Suppressor macrophage treated with lipopolysaccharide for 1 hour (primary cell): ENCODE measurements around the gene PAX2.

Experiments
- DNase-seq, 3 donors: peaks; one replicate each; pipeline ENCODE4 v3.0.0-alpha.2; 2020 to 2022

PAX2 gene

DNA sequence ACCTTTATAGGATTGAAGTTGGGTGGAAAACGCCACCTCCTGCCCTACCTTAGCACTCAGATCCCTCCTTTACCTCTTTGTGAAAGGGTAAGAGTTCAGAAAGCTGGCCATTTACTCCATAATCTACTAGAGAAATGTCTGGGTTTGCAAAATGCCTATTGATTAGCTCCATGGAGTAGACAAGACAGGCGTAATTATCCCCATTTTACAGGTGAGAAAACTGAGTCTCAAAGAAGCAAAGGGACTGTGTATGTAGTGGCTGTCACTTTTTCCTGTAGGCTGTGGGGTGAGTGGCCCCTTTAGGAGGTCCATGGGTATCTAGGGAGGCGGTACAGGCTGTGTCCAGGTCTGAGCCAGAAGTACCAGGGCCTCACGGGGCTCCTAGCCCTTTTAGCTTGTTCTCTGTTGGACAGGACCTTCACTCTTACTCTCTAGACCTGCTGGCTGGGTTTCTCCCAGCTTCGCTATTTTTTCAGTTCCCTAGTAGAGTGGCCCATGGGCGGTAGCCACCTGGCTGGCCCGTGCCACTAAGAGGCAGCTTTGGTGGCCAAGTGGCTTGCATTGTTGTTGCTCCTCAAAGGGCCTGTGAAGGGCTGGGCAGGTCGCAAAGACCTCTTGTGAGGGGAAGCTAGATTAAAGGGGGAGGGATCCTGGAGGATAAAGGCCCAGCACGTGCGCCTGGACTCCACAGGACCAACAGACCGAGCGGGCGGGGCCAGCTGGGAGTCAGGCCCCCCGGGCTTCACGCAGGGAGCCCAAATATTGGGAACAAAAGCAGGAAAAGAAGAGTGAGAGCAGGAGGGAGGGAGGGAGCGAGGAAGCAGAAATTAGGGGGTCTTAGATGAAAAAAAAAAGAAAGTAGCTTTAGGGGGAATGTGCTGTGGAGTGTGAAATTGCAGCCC lies 4.7 kb upstream of the PAX2 start:
- DNase-seq: no peak

DNA sequence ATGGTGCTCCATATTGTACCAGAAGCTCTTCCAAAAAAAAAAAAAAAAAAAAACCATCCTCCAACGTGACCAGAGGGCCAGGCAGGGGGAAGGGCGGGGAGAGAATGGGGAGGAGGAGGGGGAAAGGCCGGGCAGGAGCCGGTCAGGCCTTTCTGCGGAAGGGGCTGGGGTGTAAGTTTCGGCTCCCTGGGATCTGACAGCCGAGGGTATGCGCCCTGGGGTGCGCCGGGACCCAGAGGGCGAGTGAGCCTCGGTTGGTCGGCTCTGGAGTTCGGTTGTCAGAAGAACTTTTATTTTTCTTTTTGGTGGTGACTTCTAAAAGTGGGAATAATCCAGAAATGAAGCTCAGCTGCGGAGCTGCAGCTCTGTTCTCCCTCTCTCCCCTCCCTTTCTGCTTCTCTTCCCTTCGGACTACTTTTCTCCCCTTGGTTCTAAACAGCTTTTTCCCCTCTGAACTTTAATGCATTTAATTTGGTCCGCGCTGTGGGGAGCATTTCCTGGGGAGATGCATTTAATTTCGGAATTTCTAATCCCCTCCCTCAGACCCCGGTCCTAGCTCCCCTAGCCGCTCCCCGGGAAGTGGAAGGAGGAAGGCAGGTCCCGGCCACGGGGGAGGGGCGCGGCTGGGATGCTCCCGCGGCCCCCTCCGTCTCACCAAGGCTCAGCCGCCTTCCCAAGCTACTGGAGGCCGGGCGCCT lies 3.9 kb upstream of the PAX2 start:
- DNase-seq: no peak

DNA sequence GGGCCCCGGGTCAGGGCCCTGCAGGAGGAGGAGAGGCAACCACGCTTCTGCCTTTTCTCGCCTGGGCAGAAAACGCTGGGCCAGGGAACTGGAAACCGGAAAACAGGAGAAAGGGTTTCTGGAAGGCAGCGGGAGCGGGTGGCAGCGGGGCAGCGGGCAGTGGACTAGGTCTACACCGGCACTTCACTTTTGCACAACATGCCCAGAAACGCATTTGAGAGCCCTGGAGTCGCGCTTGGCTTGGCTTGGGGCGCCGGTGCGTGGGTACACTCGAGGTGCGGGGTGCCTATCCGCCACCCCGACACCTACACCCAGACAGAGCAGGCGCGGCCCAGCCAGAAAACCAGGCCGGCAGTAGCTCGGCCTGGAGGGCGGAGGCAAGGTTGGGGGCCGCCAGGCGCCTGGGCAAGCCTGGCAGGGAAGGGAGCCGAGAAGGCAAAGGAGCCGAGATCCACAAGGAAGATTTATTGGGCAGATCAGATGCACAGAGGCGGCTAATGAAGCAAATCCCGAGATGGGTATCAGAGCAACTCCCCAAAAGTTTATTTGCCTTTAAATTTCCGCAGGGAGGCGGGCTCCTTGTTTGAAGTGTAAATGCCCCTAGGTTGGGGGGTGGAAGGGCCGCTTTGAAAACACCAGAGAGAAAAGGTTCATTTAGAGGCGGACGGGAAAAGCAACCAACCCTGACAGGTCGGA lies 3.2 kb upstream of the PAX2 start:
- DNase-seq: no peak

DNA sequence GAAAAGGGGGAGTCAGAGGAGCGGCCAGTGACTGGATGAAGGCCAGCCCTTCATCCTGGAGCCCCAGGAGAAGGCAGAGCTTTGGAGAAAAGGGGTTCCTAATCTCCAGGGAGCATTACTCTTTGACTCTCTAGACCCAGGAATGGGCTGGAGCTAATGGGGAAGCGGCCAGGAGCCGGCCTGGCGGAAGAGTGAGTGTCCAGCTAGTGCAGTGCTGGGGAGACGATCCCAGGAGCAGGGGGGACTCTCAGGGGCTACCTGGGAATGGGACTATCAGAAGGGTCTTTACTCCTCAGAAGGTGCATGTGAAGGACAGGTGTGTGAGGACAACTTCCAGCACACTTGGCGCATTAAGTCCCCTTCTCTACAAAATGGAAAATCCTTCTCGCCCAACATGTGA lies 2.4 kb upstream of the PAX2 start:
- no peak for DNase-seq

DNA sequence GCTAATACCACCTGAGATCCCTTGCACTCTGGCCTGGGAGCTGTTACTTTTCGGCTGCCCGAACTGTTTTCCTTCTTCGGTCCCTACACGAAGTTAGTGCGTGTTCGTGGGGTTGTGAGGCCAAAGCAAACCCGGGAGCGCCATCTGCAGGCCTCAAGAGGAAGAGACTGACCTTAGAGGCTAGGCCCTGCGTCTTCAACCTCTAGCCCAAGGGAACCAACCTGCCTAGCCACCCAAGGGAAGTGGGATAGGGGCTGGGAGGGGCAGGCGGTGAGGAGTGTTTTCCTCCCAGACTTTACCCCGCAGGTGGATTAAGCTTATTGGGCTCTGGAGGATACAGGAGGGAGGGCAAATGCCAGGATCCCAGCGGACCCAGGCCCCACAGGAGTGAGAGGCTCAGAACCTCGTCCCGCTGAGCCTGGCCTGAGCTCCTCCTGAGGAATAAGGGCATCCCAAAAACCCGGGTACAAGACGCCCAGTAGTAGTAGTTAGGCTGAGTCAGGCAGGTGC lies 1.7 kb upstream of the PAX2 start:
- DNase-seq: peak; percentile 84 to 92 (median 90)

DNA sequence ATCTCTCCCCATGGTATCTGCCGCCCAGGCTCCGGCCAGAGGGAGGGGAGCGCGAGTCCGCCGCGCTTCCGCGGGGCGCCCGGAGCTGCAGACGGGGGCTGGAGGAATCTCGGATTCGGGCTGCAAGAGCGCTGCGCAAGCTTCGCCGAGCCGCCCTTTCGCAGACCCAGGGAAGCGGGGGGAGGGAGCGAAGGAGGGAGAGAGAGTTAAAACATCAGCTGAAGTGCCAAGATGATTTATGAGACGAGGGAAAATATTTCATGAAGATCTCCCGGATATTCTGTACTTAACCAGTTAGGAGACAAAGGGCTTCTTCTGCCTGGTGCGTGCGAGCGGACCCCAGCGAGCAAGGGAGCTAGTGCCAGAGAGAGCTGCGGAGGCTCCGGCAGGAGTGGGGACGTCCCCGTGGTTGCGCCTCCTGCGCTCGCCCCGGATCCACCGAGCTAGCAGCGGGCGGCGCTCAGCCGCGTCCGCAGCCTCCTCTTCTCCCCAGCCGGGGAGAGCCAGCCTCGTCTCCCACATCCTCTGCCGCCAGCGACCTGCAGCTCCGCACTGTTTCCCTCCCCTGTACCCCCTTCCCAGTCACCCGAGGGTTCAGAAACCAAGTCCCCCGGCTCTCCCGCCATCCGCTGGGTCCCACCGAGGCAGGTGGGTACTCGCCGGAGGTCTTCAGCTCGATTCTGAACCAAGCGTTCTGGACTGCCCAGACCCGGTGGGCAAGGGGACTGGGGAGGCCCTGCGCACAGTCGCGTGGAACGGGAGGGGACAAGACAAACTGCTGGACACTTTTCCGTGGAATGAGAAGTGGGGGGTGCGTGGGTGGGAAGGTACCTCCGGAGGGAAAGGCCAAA lies 1.0 kb upstream of the PAX2 start:
- no peak for DNase-seq

DNA sequence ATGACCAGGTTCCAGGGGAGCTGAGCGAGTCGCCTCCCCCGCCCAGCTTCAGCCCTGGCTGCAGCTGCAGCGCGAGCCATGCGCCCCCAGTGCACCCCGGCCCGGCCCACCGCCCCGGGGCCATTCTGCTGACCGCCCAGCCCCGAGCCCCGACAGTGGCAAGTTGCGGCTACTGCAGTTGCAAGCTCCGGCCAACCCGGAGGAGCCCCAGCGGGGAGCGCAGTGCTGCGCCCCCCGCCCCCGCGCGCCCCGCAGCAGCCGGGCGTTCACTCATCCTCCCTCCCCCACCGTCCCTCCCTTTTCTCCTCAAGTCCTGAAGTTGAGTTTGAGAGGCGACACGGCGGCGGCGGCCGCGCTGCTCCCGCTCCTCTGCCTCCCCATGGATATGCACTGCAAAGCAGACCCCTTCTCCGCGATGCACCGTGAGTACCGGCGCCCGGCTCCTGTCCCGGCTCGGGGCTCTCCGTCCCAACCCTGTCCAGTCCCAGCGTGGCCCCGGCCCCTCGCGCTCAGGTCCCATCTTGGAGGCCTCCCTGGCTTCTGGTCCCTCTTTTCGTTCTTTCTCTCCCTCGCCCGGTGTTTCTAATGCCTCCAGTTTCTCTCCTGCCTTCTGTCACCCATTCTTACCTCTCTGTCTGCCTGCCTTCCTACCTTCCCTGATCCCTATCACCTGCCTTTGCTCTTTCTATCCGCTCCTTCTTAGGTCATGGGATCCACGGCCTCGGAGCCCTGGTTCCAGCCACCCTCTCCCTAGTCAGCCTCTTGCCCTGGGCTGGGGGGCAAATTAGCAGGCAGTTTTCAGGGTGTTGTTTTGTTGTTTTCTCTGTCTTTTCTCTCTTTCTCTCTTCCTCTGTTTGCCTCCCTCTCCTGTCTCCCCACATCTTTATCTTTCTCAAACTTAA lies 751 bp downstream of the PAX2 start:
- DNase-seq: no peak

DNA sequence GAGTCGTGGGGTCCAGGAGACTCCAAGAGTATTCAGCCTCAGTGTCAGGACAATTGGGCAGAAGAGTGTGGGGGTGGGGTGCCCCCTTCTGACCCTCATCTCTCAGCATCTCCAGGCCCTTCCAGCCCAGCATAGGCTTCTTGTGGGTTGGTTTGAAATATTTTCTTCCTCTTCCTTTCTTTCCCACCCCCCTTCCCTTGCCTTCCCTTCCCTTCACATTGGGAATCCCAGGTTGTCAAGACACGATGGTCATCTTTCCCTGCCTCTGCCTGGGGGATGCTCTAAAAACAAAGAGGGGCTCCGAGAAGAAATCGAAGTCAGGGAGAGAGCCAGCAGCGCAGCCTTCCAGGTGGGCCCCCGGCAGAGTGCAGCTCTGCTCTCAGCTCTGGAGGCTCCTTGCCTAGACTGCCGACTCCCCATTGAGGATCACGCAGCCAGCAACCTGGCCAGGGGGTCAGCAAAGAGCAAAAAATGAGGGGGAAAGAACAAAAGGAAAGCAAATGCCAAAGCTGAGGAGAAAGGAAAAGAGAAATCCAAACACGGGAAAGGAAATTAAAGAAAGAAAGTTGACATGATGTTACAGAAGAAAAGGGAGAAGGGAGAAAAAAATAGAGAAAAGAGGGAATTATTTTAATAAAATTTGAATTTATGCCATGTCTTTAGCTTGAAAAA lies 1.5 kb downstream of the PAX2 start:
- DNase-seq: no peak

DNA sequence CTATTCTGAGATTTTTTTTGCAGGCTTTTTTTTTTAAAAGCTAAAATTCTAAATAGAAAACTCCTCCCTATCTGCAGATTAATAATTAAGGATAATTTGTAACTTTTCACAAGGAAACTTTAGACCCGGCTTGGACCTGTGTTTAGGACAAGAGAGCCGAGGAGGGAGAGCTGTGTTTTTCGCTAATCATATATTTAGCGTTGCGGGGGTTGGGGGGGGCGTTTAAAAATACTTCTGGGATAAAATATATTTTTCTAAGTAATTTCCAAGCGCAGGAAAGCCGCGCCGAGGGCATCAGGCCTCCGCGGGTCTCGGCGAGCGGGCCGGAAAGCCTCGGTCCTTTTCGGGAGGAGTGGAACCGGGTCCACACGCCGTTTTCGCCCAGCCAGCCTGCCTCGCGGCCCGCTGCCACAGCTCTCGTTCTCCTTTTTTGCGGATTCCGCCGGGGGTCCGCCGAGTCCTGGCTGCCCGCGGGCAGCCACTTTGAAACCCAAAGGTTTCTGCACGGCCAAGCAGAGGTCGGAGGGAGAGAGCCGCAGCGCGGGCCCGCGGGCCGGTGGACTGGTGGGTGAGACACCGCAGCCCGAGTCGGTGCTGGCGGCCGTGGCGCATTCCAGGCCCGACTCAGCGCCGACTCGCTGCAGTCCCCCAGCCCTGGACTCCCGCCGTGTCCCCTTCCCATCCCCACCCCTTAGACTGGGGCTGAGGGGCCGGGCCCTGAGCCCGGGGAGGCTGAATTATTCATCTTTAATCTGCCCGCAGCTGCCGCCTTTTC lies 2.3 kb downstream of the PAX2 start:
- DNase-seq: no peak

DNA sequence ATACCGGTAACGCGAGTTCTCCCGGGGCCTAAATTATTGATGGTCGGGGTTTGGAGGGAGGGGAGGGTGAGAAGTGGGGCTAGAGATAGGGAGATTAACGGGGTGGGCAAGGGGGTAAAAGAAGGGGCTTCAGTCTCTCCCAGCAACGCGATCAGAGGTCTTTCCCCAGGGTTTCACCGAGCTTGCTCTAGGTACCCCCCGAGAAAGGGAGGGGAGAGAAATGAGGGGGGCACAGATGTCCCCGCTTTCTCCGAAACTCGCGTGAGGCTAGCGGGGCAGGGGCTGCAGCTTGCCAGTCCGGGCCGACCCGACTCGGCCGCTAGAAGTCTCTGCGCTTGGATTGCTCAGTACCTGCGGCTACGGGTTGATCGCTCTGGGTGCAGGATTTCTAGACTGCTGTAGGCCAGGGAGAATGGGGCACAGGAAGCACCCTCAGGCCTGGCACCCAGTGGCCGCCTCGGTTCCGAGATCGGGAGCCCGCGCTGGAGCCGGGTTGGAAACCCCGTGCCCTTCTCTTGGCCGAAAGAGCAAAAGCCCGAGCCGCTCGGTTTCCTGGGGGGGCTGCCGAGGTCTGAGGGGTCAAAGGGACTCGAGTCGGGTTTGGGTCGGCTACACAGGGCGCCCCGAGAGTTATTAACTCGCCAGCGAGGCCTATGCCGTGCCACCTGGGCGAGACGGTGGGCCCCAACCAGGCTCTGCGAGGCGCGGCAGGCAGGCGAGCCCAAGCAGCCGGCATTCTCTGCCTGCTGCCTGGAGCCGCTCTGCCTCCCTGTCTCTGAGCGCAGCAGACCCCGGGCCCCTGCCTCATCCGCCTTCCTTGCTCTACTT lies 3.1 kb downstream of the PAX2 start:
- no peak for DNase-seq

DNA sequence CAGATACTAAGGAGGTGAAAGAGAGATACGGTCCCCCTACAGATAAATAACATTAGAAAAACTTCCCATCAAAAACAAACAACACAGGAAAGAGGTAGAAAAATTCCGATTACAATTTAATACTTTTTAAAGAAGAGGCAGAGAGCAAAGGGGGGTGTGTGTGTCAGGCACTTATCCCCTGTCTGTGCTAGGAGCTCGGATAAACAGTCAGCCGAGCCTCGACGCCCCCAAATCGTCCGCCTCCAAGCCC lies 3.6 kb downstream of the PAX2 start:
- no peak for DNase-seq

DNA sequence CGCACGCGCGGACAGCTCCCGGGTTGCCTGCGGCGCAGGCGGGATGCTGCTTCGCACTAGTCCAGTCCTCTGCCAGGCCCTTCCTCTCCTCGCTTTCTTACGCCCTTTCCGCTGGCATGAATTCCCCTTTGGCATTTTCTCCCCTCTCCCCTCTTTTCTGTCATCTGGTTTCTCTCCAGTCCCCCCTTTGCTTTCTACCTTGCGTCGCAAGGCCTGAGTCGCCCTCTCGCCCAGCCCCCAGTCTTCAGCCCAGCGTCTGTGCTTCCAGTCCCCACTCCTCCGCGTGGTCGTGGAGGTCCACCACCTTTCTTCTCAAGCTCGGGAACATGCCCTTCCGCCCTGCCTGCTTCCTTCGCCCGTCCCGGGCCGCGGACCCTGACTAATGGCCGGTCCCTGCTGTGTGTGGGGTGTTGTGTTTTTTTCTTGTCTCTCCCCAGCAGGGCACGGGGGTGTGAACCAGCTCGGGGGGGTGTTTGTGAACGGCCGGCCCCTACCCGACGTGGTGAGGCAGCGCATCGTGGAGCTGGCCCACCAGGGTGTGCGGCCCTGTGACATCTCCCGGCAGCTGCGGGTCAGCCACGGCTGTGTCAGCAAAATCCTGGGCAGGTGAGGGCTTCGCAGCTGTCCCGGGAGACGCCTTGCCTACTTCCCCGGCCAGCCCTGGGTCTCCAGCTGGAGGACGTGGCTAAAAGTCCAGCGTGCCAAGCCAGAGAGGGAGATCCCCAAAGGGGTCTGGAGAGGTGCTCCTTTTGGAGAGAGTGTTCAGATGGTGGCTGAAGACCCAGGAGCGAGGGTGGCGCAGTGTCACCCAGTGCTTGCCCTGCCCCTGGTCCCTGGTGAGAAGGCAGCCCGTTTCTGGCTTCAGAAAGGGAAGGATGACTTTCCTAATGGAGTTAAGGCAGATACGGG lies 4.2 kb downstream of the PAX2 start:
- DNase-seq: no peak

DNA sequence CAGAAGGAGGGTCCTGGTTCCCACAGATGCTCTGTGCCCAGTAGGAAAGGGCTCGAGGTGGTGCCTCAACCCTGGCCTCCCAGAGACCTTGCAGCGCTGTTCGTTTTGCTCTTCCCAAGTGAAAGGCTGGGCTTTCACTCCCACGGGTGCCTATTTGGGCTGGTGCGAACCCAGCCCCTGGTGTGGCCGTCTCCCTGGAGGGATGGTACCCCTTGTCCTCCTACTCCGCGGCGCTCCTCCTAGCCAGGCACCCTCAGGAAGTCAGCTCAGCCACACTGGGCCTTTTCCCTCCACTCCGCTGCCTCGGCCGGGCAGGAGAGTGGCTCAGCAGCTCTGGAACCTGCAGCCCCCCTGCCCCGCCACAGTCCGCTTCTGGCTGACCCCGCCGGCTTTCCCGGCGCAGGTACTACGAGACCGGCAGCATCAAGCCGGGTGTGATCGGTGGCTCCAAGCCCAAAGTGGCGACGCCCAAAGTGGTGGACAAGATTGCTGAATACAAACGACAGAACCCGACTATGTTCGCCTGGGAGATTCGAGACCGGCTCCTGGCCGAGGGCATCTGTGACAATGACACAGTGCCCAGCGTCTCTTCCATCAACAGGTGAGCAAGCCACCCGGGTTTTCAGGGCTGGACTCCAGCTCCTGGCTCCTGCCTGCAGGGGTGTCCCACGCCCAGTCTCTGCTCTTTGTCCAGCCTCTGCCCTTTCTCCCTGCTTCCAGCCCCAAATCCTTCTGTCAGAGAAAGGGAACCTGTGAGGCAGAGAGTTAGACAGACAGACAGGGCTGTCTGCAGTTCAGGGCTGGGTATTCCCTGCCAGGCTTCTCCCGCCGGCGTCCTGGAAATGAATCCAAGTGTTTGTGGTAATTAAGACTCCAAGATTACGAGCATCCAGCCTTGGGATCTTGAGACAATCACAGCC lies 5.2 kb downstream of the PAX2 start:
- no peak for DNase-seq

DNA sequence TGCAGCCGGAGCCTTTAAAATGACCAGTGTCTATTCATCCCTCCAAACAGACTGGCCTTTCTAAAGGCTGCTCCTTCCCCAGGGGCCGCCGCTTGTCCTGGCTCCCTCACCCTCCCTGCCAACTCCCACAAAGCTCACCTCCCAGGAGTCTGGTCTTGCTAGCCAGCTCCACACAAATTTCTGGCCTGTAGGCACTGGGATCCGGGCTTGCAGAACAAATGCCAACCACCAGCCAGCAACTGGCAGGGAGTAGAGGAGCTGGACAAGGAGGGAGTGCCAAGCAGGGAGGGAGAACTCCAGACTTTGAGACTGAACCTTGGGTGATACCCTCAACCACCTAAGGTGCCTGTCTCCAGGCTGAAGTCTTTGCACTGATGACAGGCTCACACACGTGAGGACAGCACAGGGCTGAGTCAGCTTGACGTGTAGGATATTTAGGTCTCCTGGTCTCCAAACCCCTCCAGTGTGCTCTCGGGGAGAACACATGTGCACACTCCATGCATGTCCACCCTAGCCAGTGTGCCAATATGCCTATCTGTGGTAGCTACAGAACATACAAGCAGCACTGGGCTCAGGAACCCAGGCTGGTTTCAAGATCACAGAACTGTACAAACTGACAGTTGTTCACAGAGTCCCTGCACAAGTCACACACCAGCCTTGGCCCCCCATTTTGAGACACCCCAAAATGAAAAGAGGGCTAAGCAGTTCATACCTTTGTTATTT lies 6.0 kb downstream of the PAX2 start:
- no peak for DNase-seq

DNA sequence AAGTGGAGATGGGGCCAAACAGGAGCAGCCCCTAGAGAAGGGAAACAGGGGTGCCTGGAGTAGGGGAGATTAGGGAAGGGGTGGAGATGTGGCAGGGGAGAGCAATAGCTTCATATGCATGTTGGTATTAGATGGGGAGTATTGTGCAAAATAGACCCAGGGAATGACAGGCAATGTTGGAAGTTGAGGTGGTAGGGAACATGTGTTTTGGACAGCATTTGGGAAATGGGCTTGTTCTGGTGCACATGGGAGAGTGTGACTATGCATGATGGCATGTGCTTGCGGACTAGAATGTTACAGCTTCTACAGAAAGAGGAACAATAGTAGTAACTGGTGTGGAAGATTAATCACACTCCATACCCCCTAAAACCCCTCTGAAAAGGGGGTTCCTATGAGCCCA lies 10.4 kb downstream of the PAX2 start:
- no peak for DNase-seq

DNA sequence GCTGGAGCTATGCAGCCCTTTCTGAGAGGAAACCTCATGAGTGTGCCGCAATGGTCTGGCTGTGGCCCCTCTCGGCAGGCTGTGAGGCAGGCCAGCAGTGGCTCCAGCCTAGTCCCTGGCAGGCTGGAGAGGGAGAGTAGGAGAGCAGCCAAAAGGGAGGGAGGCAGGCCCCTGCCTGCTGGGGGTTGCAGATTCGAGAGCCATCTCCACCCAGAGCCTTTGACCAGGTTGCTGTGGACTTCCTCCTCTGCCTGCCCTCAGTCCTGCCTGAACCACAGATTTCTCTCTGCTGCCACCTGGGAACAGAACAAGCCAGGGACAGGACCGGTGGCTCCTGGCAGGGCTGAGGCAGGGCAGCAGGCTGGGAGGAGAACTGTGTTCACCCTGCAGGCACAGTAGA lies 13.9 kb downstream of the PAX2 start:
- DNase-seq: no peak

DNA sequence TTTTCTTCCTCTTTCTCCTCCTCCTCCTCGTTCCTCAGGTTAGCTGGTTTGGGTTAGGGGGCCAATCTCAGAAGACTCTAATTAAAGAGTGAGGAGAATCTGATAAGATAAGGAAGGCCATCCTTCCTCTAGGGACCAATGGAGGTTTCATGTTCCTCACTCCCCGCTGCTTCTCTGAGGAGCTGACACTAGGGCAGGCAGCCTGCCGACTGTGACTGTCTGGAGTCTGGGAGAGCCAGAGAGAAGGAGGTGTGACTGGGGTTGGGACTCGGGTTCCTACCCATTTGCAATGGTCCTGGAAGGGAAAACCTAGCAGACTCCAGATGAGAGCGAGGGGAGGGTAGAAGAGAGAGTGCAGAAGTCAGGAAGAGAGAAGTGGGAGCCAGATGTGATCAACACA lies 15.3 kb downstream of the PAX2 start:
- DNase-seq: no peak
